ENCODE results near the gene OBSL1. TPM values are rescaled to one million over a fixed set of nuclear protein-coding genes. Genes with fewer than 3 reads are reported as not detected.
A peak's percentile ranks its signal among the peaks of the same experiment; 100 is the strongest.

The OBSL1 gene
- total and polyA plus RNA-seq, 4 donors = 14.2 to 35.3 (median 27.3) TPM

- Histone ChIP-seq H3K4me1 (ENCODE audit: control insufficient read depth in 4 of 4, insufficient read depth in 4 of 4, low read length in 3 of 4) (peaks cover 4 to 15% (median 6%) of the 10 kb centered on the region in 4 donors), H3K36me3 (ENCODE audit: control insufficient read depth in 4 of 4, insufficient read depth in 3 of 4, low read depth in 1 of 4, low read length in 3 of 4) (peaks cover 0 to 6% (median 1%) of the 10 kb centered on the region in 4 donors), H3K27ac (ENCODE audit: low read depth in 1 of 2, low read length in 2 of 2) (peak overlapping the region in 1 of 2 donors; percentile 33), H3K9me3 (ENCODE audit: control insufficient read depth in 4 of 4, low read length in 3 of 4) (no peaks in the 10 kb centered on the region), H3K27me3 (ENCODE audit: control insufficient read depth in 4 of 4, insufficient read depth in 4 of 4, low read length in 3 of 4) (no peaks in the 10 kb centered on the region), H3K4me3 (ENCODE audit: low read depth in 1 of 3, low read length in 3 of 3) (peak overlapping the region; percentile 57 to 81 (median 65)), H3K9ac (ENCODE audit: low read depth in 1 of 2, low read length in 2 of 2) (peak overlapping the region in 1 of 2 donors; percentile 37)
- WGBS = 24% methylated on average over 95 of the region's 95 CpGs
- TF ChIP-seq TAF1 (conservative IDR thresholded peaks at IDR 0.05) (no peak), ZBTB33 (IDR thresholded peaks at IDR 0.05) (no peak)
- DNase-seq (ENCODE audit: low spot score) = no peak
Measured at GRCh38 chr2:219570194-219570923, 980 bp downstream of the OBSL1 start.

GRCh38 chr2:219569635-219570034 is 1.7 kb downstream of the OBSL1 start:
- no peak overlapping the region for H3K4me3 ChIP-seq (ENCODE audit: low read depth in 1 of 3, low read length in 3 of 3)
- no peak overlapping the region for H3K9ac ChIP-seq (ENCODE audit: low read depth in 1 of 2, low read length in 2 of 2)
- DNase-seq (ENCODE audit: low spot score) = no peak
- peaks cover 4 to 15% (median 6%) of the 10 kb centered on the region in 4 donors for H3K4me1 ChIP-seq (ENCODE audit: control insufficient read depth in 4 of 4, insufficient read depth in 4 of 4, low read length in 3 of 4)
- TF ChIP-seq ATF3 (IDR thresholded peaks at IDR 0.05) (no peak), NR2F2 (IDR thresholded peaks at IDR 0.05) (no peak), RXRA (IDR thresholded peaks at IDR 0.05) (no peak), ZBTB33 (IDR thresholded peaks at IDR 0.05) (no peak), GABPA (IDR thresholded peaks at IDR 0.05 in 1 of 2, conservative IDR thresholded peaks at IDR 0.05 in 1 of 2) (no peak), JUND (IDR thresholded peaks at IDR 0.05) (no peak), MAX (IDR thresholded peaks at IDR 0.05) (no peak), SP1 (IDR thresholded peaks at IDR 0.05) (no peak), FOXA1 (IDR thresholded peaks at IDR 0.05) (no peak), HNF4G (IDR thresholded peaks at IDR 0.05) (no peak), HNF4A (conservative IDR thresholded peaks at IDR 0.05) (no peak), CTCF (IDR thresholded peaks at IDR 0.05; ENCODE audit: low read depth, low read length, missing input control) (no peak), TAF1 (conservative IDR thresholded peaks at IDR 0.05) (no peak), RAD21 (IDR thresholded peaks at IDR 0.05) (no peak)
- no peak overlapping the region for H3K27ac ChIP-seq (ENCODE audit: low read depth in 1 of 2, low read length in 2 of 2)
- 95% methylated on average over 6 of the region's 6 CpGs for WGBS
- H3K9me3 ChIP-seq (ENCODE audit: control insufficient read depth in 4 of 4, low read length in 3 of 4) = no peaks in the 10 kb centered on the region
- no peaks in the 10 kb centered on the region for H3K27me3 ChIP-seq (ENCODE audit: control insufficient read depth in 4 of 4, insufficient read depth in 4 of 4, low read length in 3 of 4)
- H3K36me3 ChIP-seq (ENCODE audit: control insufficient read depth in 4 of 4, insufficient read depth in 3 of 4, low read depth in 1 of 4, low read length in 3 of 4) = peaks cover 0 to 6% (median 2%) of the 10 kb centered on the region in 4 donors

All from liver (tissue), 9 donors.